Astrocyte (in vitro differentiated cells and primary cell): Measurements from ENCODE around the gene SEMA4G.

Source experiments
- EZH2 ChIP-seq: IDR thresholded peaks from 2 replicates; pipeline ENCODE4 v1.6.1; 2012; ENCODE audit warnings: mild to moderate bottlenecking, low read length, inconsistent platforms; ENCODE audit not compliant: insufficient read depth
- TF ChIP-seq, protein P1 (sequence below): IDR thresholded peaks from 2 replicates; pipeline ENCODE4 v1.5.1; 2011; ENCODE audit warnings: low read depth, mild to moderate bottlenecking, inconsistent platforms, low read length, moderate library complexity; ENCODE audit not compliant: insufficient read depth

GRCh38 chr10:101011517-101012423, 42.5 kb downstream of the SEMA4G start:
- TF ChIP-seq, protein P1, sequence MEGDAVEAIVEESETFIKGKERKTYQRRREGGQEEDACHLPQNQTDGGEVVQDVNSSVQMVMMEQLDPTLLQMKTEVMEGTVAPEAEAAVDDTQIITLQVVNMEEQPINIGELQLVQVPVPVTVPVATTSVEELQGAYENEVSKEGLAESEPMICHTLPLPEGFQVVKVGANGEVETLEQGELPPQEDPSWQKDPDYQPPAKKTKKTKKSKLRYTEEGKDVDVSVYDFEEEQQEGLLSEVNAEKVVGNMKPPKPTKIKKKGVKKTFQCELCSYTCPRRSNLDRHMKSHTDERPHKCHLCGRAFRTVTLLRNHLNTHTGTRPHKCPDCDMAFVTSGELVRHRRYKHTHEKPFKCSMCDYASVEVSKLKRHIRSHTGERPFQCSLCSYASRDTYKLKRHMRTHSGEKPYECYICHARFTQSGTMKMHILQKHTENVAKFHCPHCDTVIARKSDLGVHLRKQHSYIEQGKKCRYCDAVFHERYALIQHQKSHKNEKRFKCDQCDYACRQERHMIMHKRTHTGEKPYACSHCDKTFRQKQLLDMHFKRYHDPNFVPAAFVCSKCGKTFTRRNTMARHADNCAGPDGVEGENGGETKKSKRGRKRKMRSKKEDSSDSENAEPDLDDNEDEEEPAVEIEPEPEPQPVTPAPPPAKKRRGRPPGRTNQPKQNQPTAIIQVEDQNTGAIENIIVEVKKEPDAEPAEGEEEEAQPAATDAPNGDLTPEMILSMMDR = peak; percentile 43
- no peak for TF ChIP-seq EZH2
